ENCODE data around the gene NBAS. TPM values are rescaled to one million over a fixed set of nuclear protein-coding genes. Genes with fewer than 3 reads are reported as not detected.
A peak's percentile ranks its signal among the peaks of the same experiment; 100 is the strongest.
"Not testable (repeated sequence)": the region's sequence is repeated elsewhere in the genome, so short reads cannot be mapped to it uniquely, and the experiment has no call there.

The NBAS gene
- total RNA-seq, 1 donor from 2014 or later: 108 TPM

- DNase-seq: no peak
These were observed 261.1 kb downstream of the NBAS start for GRCh38 chr2:15299904-15300520.

- DNase-seq: peak; percentile 37
These were observed 262.4 kb downstream of the NBAS start for GRCh38 chr2:15298770-15299169.

- DNase-seq: no peak
These were observed 267.7 kb downstream of the NBAS start for GRCh38 chr2:15293262-15293937.

- no peak for DNase-seq
These were observed 273.5 kb downstream of the NBAS start for GRCh38 chr2:15287447-15288184.

- DNase-seq: no peak
These were observed 276.5 kb downstream of the NBAS start for GRCh38 chr2:15284614-15285013.

GRCh38 chr2:15281681-15282080 is 279.5 kb downstream of the NBAS start:
- no peak for DNase-seq

GRCh38 chr2:15279201-15279876 is 281.8 kb downstream of the NBAS start:
- DNase-seq: no peak

- no peak for DNase-seq
These were observed 282.8 kb downstream of the NBAS start for GRCh38 chr2:15278296-15278695.

GRCh38 chr2:15275346-15275745 is 285.8 kb downstream of the NBAS start:
- DNase-seq: no peak

- DNase-seq: no peak
These were observed 287.7 kb downstream of the NBAS start for GRCh38 chr2:15273452-15273851.

- no peak for DNase-seq
These were observed 288.2 kb downstream of the NBAS start for GRCh38 chr2:15272942-15273341.

GRCh38 chr2:15271941-15272542 is 289.1 kb downstream of the NBAS start:
- no peak for DNase-seq

GRCh38 chr2:15271276-15271675 is 289.9 kb downstream of the NBAS start:
- no peak for DNase-seq

- no peak for DNase-seq
These were observed 292.1 kb downstream of the NBAS start for GRCh38 chr2:15269043-15269442.

GRCh38 chr2:15265889-15266288 is 295.2 kb downstream of the NBAS start:
- DNase-seq: no peak

GRCh38 chr2:15263976-15264685 is 297.0 kb downstream of the NBAS start:
- DNase-seq: no peak

- DNase-seq: no peak
These were observed 298.3 kb downstream of the NBAS start for GRCh38 chr2:15262792-15263191.

- no peak for DNase-seq
These were observed 300.3 kb downstream of the NBAS start for GRCh38 chr2:15260835-15261234.

- DNase-seq: no peak
These were observed 300.9 kb downstream of the NBAS start for GRCh38 chr2:15260196-15260595.

- DNase-seq: no peak
These were observed 301.8 kb downstream of the NBAS start for GRCh38 chr2:15259356-15259756.

GRCh38 chr2:15258385-15258784 is 302.7 kb downstream of the NBAS start:
- DNase-seq: not testable (repeated sequence)

GRCh38 chr2:15253835-15254286 is 307.3 kb downstream of the NBAS start:
- DNase-seq: no peak

All from dermis blood vessel endothelial cell (primary cell).